ENCODE measurements around the gene TBC1D26.

TBC1D26 gene

DNA sequence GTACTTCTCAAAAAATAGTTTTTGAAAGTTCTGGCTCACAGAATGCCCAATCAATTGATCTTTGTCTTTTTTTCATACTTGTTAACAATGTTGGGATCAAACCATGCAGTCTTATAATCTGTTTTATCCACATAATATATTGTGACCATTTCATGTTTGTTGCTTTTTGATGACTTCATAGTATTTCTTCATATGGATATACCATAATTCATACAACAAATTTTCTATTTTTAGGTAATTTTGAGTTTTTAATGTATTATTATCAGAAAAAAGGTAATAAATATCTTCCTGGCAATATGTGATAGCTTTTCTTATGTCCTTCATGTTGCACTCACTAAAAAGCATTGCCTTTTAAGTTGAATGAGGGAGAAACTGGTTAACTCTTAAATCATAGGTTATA is 44.8 kb downstream of the TBC1D26 start:
- TF ChIP-seq CREB1 (IDR thresholded peaks at IDR 0.05; ENCODE audit: low read depth) (no peak), EGR1 (IDR thresholded peaks at IDR 0.05) (no peak)
- TF ChIP-seq, protein P1, sequence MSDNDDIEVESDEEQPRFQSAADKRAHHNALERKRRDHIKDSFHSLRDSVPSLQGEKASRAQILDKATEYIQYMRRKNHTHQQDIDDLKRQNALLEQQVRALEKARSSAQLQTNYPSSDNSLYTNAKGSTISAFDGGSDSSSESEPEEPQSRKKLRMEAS (IDR thresholded peaks at IDR 0.05) = no peak

DNA sequence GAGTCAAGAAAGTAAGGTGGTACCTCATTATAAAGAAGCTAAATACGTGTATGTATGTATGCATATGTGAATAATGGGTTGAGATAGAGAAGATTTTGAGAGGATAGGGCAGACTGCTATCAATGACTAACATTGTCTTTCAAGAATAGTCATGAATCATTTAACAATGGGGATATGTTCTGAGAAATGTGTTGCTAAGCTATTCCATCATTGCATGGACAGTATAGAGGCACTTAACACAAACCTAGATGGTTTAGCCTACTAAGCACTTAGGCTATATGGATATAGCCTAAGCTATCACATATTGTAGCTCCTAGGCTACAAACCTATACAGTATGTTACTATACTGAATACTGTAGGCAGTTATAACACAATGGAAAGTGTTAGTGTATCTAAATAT is 45.2 kb downstream of the TBC1D26 start:
- TF ChIP-seq CREB1 (IDR thresholded peaks at IDR 0.05; ENCODE audit: low read depth) (no peak), EP300 (IDR thresholded peaks at IDR 0.05; ENCODE audit: borderline replicate concordance) (no peak), TEAD4 (IDR thresholded peaks at IDR 0.05) (no peak), CEBPB (IDR thresholded peaks at IDR 0.05) (no peak), ZBTB7A (IDR thresholded peaks at IDR 0.05; ENCODE audit: low read depth) (no peak)
- TF ChIP-seq, protein P1 (IDR thresholded peaks at IDR 0.05) = no peak
- TF ChIP-seq, protein P2, sequence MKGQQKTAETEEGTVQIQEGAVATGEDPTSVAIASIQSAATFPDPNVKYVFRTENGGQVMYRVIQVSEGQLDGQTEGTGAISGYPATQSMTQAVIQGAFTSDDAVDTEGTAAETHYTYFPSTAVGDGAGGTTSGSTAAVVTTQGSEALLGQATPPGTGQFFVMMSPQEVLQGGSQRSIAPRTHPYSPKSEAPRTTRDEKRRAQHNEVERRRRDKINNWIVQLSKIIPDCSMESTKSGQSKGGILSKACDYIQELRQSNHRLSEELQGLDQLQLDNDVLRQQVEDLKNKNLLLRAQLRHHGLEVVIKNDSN (IDR thresholded peaks at IDR 0.05) = no peak

DNA sequence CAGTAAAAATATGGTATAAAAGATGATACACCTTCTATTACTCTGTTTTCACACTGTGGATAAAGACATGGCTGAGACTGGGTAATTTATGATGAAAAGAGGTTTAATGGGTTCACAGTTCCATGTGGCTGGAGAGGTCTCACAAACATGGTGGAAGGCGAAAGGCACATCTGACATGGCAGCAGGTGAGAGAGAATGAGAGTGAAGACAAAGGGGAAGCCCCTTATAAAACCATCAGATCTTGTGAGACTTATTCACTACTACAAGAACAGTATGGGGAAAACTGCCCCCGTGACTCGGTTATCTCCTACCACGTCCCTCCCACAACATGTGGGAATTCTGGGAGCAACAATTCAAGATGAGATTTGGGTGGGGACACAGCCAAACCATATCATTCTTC is 45.6 kb downstream of the TBC1D26 start:
- TF ChIP-seq NFIC (IDR thresholded peaks at IDR 0.05) (no peak), EP300 (IDR thresholded peaks at IDR 0.05; ENCODE audit: borderline replicate concordance) (no peak), CEBPB (IDR thresholded peaks at IDR 0.05) (no peak), YY1 (IDR thresholded peaks at IDR 0.05; ENCODE audit: low read depth) (no peak), RAD21 (IDR thresholded peaks at IDR 0.05; ENCODE audit: low read depth) (no peak), TCF12 (IDR thresholded peaks at IDR 0.05; ENCODE audit: low read depth) (no peak), ZBTB7A (IDR thresholded peaks at IDR 0.05; ENCODE audit: low read depth) (no peak), CREB1 (IDR thresholded peaks at IDR 0.05; ENCODE audit: low read depth) (no peak), FOXM1 (IDR thresholded peaks at IDR 0.05; ENCODE audit: borderline replicate concordance, low read depth) (no peak), TEAD4 (IDR thresholded peaks at IDR 0.05) (no peak), EGR1 (IDR thresholded peaks at IDR 0.05) (no peak)
- TF ChIP-seq, protein P1 (IDR thresholded peaks at IDR 0.05) = no peak
- TF ChIP-seq, protein P3, sequence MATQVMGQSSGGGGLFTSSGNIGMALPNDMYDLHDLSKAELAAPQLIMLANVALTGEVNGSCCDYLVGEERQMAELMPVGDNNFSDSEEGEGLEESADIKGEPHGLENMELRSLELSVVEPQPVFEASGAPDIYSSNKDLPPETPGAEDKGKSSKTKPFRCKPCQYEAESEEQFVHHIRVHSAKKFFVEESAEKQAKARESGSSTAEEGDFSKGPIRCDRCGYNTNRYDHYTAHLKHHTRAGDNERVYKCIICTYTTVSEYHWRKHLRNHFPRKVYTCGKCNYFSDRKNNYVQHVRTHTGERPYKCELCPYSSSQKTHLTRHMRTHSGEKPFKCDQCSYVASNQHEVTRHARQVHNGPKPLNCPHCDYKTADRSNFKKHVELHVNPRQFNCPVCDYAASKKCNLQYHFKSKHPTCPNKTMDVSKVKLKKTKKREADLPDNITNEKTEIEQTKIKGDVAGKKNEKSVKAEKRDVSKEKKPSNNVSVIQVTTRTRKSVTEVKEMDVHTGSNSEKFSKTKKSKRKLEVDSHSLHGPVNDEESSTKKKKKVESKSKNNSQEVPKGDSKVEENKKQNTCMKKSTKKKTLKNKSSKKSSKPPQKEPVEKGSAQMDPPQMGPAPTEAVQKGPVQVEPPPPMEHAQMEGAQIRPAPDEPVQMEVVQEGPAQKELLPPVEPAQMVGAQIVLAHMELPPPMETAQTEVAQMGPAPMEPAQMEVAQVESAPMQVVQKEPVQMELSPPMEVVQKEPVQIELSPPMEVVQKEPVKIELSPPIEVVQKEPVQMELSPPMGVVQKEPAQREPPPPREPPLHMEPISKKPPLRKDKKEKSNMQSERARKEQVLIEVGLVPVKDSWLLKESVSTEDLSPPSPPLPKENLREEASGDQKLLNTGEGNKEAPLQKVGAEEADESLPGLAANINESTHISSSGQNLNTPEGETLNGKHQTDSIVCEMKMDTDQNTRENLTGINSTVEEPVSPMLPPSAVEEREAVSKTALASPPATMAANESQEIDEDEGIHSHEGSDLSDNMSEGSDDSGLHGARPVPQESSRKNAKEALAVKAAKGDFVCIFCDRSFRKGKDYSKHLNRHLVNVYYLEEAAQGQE (IDR thresholded peaks at IDR 0.05; ENCODE audit: low read depth) = no peak
- TF ChIP-seq, protein P2 (IDR thresholded peaks at IDR 0.05) = no peak

DNA sequence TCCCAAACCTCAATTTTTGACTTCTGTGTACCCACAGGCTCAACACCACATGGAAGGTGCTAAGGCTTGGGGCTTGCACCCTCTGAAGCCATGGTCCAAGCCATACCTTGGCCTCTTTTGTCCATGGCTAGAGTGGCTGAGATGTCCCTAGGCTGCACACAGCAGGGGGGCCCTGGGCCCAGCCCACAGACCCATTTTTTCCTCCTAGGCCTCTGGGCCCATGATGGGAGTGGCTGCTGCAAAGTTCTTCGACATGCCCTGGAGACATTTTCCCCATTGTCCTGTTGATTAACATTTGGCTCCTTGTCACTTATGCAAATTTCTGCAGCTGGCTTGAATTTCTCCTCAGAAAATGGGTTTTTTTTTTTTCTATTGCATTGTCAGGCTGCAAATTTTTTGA is 47.0 kb downstream of the TBC1D26 start:
- TF ChIP-seq ZBTB7A (IDR thresholded peaks at IDR 0.05; ENCODE audit: low read depth) (no peak), EP300 (IDR thresholded peaks at IDR 0.05; ENCODE audit: borderline replicate concordance) (no peak), FOXM1 (IDR thresholded peaks at IDR 0.05; ENCODE audit: borderline replicate concordance, low read depth) (no peak), EGR1 (IDR thresholded peaks at IDR 0.05) (no peak), TAF1 (IDR thresholded peaks at IDR 0.05; ENCODE audit: low read depth) (no peak), TCF12 (IDR thresholded peaks at IDR 0.05; ENCODE audit: low read depth) (no peak), YY1 (IDR thresholded peaks at IDR 0.05; ENCODE audit: low read depth) (no peak), CEBPB (IDR thresholded peaks at IDR 0.05) (no peak), RAD21 (IDR thresholded peaks at IDR 0.05; ENCODE audit: low read depth) (no peak), CREB1 (IDR thresholded peaks at IDR 0.05; ENCODE audit: low read depth) (no peak), NFIC (IDR thresholded peaks at IDR 0.05) (no peak), TEAD4 (IDR thresholded peaks at IDR 0.05) (no peak)
- TF ChIP-seq, protein P2 (IDR thresholded peaks at IDR 0.05) = no peak
- TF ChIP-seq, protein P1 (IDR thresholded peaks at IDR 0.05) = no peak
- TF ChIP-seq, protein P3 (IDR thresholded peaks at IDR 0.05; ENCODE audit: low read depth) = no peak

DNA sequence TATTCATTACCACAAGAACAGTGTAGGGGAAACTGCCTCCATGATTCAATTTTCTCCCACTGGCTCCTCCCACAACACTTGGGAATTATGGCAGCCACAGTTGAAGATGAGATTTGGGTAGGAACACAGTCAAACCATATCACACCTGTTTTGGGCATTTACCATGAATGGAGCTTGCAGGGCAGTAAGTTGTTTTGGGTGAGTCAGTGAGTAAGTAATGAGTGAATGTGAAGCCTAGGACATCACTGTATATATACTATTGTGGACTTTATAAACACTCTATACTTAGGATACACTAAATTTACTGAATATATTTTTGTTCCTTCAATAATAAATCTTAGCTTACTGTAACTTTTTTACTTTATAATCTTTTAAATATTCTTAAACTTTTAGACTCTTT is 48.1 kb downstream of the TBC1D26 start:
- TF ChIP-seq CREB1 (IDR thresholded peaks at IDR 0.05; ENCODE audit: low read depth) (no peak), TAF1 (IDR thresholded peaks at IDR 0.05; ENCODE audit: low read depth) (no peak), CEBPB (IDR thresholded peaks at IDR 0.05) (no peak), NFIC (IDR thresholded peaks at IDR 0.05) (no peak), RAD21 (IDR thresholded peaks at IDR 0.05; ENCODE audit: low read depth) (no peak), TCF12 (IDR thresholded peaks at IDR 0.05; ENCODE audit: low read depth) (no peak), FOXM1 (IDR thresholded peaks at IDR 0.05; ENCODE audit: borderline replicate concordance, low read depth) (no peak), EGR1 (IDR thresholded peaks at IDR 0.05) (no peak), YY1 (IDR thresholded peaks at IDR 0.05; ENCODE audit: low read depth) (no peak), EP300 (IDR thresholded peaks at IDR 0.05; ENCODE audit: borderline replicate concordance) (no peak), TEAD4 (IDR thresholded peaks at IDR 0.05) (no peak), ZBTB7A (IDR thresholded peaks at IDR 0.05; ENCODE audit: low read depth) (no peak)
- TF ChIP-seq, protein P3 (IDR thresholded peaks at IDR 0.05; ENCODE audit: low read depth) = no peak
- TF ChIP-seq, protein P2 (IDR thresholded peaks at IDR 0.05) = no peak
- TF ChIP-seq, protein P1 (IDR thresholded peaks at IDR 0.05) = no peak

All from Ishikawa (cell line).